Activated naive CD4-positive, alpha-beta T cell treated with anti-CD3 and anti-CD28 coated beads for 36 hours (primary cell): ENCODE results near the gene STAG3. TPM values are rescaled to one million over a fixed set of nuclear protein-coding genes. Genes with fewer than 3 reads are reported as not detected.
"Not testable (repeated sequence)": the region's sequence is repeated elsewhere in the genome, so short reads cannot be mapped to it uniquely, and the experiment has no call there.

Experiments
- CTCF ChIA-PET: fragments of 350-600 bp; sonication (Branson Sonifier 250); formaldehyde crosslinking; loops from one replicate; lab custom pipeline; 2021; ENCODE audit warnings: antibody characterized with exemption; lab: Charles Lee
- DNase-seq: peaks from one replicate; pipeline ENCODE4 v3.0.0-alpha.2; 2020
- H3K27ac Mint-ChIP-seq: one replicate; pipeline ENCODE4 v1.8.0; 2021; ENCODE audit warnings: mild to moderate bottlenecking, mixed read lengths
- H3K27me3 Mint-ChIP-seq: one replicate; pipeline ENCODE4 v1.8.0; 2021; ENCODE audit warnings: low read depth, mixed read lengths
- H3K36me3 Mint-ChIP-seq: one replicate; pipeline ENCODE4 v1.8.0; 2021; ENCODE audit warnings: low read depth, mixed read lengths
- H3K4me1 Mint-ChIP-seq: one replicate; pipeline ENCODE4 v1.8.0; 2021; ENCODE audit warnings: low read depth, mixed read lengths
- H3K4me3 Mint-ChIP-seq: one replicate; pipeline ENCODE4 v1.8.0; 2021; ENCODE audit warnings: mild to moderate bottlenecking, moderate library complexity, mixed read lengths
- H3K9me3 Mint-ChIP-seq: one replicate; pipeline ENCODE4 v1.8.0; 2021; ENCODE audit warnings: mixed read lengths
- intact Hi-C: fragments of 100-400 bp; cut with micrococcal nuclease; formaldehyde crosslinking; loops from one replicate; pipeline ENCODE4 v1.15.1; 2023
- total RNA-seq, 2 experiments: library from RNA; stranded (reverse); gene quantifications; one replicate each; pipeline ENCODE4 v1.2.3, GENCODE V29; 2021

Gene STAG3
- total RNA-seq, 2 experiments from 2014 or later = 38.4 to 41.0 TPM

DNA sequence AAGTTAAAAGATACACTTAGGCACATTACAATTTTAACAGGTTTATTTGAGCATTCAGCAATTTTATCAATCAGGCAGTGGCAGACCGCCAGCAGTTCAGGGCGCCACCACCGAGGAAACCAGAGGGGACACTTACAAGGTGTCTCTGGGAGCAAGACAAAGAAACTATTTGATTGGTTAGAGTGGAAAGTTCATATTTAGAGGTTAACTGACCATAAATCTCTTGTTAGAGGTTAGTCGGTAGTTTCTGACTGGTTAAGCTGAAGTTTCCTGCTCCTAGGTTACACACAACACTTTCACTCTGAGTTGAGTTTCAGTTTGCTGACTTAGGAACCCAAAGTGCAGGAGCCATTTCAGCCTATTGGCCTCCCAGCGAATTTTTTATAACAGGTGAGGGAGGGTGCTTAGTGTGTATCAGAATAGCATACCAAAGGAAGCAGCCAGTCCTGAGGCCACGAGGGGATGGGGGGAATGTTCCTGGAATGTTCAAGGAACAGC lies 31.2 kb downstream of the STAG3 start:
- H3K27me3 Mint-ChIP-seq = no peaks in the 10 kb centered on the region
- H3K36me3 Mint-ChIP-seq = peaks cover 9% of the 10 kb centered on the region
- H3K4me1 Mint-ChIP-seq = peaks cover 52% of the 10 kb centered on the region
- peak overlapping the region; percentile 92 for H3K27ac Mint-ChIP-seq
- DNase-seq = peak; percentile 78
- CTCF ChIA-PET = interaction anchor here (1.2 to 3.7 kb wide), 9 partner anchors 9 to 78 kb away, joined by 5 to 25 read pairs (median 7); no protein-coding TSS in a partner anchor
- intact Hi-C loops = loop anchor here (1.0 to 5.0 kb wide), 4 partner anchors 8 to 138 kb away; no protein-coding TSS in a partner anchor
- no peaks in the 10 kb centered on the region for H3K9me3 Mint-ChIP-seq
- peak overlapping the region; percentile 68 for H3K4me3 Mint-ChIP-seq

DNA sequence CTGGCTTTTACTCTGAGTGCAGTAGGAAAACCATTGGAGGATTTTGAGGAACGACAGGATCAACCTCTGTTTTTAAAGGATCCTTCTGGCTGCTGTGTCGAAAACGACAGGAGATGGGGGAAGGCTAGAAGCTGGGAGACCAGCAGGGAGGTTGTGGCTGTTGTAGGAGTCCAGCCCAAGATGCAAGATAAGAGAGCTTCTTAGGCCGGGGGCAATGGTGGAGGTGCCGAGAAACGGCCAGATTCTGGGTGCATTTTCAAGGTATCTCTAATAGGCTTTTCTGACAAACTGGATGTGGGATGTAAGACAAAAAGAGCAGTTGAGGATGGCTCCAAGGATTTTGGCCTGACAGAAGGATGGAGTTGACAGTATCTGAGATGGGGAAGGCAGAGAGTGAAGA lies 31.8 kb downstream of the STAG3 start:
- H3K9me3 Mint-ChIP-seq = no peaks in the 10 kb centered on the region
- intact Hi-C loops = loop anchor here (1.0 to 5.0 kb wide), 4 partner anchors 8 to 138 kb away; no protein-coding TSS in a partner anchor
- no peaks in the 10 kb centered on the region for H3K27me3 Mint-ChIP-seq
- CTCF ChIA-PET = interaction anchor here (1.6 to 3.7 kb wide), 7 partner anchors 8 to 78 kb away, joined by 5 to 25 read pairs (median 13); no protein-coding TSS in a partner anchor
- H3K27ac Mint-ChIP-seq = peak overlapping the region; percentile 87
- peaks cover 57% of the 10 kb centered on the region for H3K4me1 Mint-ChIP-seq
- peaks cover 9% of the 10 kb centered on the region for H3K36me3 Mint-ChIP-seq
- H3K4me3 Mint-ChIP-seq = peak overlapping the region; percentile 68
- no peak for DNase-seq

DNA sequence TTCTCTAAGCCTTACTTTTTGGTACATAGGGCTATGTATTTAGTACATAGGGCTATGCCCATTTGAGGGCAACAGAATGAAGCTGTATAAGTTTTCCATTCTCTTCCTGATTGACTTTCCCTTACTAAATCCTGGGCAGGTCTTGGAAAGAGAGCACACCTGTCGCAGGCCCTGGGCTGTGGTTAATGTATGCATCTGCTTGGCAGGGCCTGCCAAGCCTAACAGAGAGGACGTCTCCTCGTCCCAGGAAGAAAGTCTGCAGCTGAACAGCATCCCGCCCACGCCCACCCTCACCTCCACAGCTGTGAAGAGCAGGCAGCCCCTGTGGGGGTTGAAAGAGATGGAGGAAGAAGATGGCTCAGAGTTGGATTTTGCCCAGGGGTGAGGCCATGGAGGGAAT lies 33.1 kb downstream of the STAG3 start:
- CTCF ChIA-PET = interaction anchor here (0.7 to 3.7 kb wide), 13 partner anchors 7 to 197 kb away, joined by 3 to 25 read pairs (median 3); no protein-coding TSS in a partner anchor
- H3K9me3 Mint-ChIP-seq = no peaks in the 10 kb centered on the region
- intact Hi-C loops = loop anchor here (5.0 to 10.0 kb wide), 2 partner anchors 34 to 296 kb away; partner anchors contain the start of genes GPC2, STAG3 and TRIM4
- peak overlapping the region; percentile 95 for H3K27ac Mint-ChIP-seq
- no peaks in the 10 kb centered on the region for H3K27me3 Mint-ChIP-seq
- DNase-seq = peak; percentile 42
- peak overlapping the region; percentile 76 for H3K4me3 Mint-ChIP-seq
- H3K4me1 Mint-ChIP-seq = peaks cover 70% of the 10 kb centered on the region
- H3K36me3 Mint-ChIP-seq = peaks cover 9% of the 10 kb centered on the region

DNA sequence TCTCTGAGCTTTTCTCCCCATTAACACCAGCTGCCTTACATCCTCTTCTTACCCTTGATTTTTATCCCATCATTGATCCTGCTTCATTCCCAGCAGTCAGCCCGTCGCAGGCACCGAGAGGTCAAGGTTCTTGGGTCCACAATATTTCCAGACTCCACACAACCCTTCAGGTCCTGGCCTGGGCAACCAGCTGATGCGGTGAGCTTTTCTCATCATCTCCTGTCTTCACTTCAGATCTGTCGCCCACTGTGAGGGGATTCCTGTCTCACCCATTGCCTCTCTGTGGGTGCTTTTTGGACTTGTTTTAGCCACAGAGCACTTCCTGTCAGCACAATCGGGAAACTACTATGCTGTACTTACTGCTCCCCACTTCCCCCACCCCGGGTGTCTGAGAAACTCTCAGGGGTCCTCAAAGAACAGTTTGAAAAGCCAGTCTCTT lies 33.6 kb downstream of the STAG3 start:
- H3K9me3 Mint-ChIP-seq = no peaks in the 10 kb centered on the region
- intact Hi-C loops = loop anchor here (5.0 to 10.0 kb wide), 2 partner anchors 34 to 297 kb away; partner anchors contain the start of genes GPC2, STAG3 and TRIM4
- CTCF ChIA-PET = interaction anchor here (0.6 to 3.7 kb wide), 11 partner anchors 6 to 196 kb away, joined by 3 to 25 read pairs (median 3); no protein-coding TSS in a partner anchor
- DNase-seq = peak; percentile 81
- H3K27me3 Mint-ChIP-seq = no peaks in the 10 kb centered on the region
- H3K4me3 Mint-ChIP-seq = peak overlapping the region; percentile 76
- peaks cover 9% of the 10 kb centered on the region for H3K36me3 Mint-ChIP-seq
- H3K27ac Mint-ChIP-seq = peak overlapping the region; percentile 95
- peaks cover 74% of the 10 kb centered on the region for H3K4me1 Mint-ChIP-seq

DNA sequence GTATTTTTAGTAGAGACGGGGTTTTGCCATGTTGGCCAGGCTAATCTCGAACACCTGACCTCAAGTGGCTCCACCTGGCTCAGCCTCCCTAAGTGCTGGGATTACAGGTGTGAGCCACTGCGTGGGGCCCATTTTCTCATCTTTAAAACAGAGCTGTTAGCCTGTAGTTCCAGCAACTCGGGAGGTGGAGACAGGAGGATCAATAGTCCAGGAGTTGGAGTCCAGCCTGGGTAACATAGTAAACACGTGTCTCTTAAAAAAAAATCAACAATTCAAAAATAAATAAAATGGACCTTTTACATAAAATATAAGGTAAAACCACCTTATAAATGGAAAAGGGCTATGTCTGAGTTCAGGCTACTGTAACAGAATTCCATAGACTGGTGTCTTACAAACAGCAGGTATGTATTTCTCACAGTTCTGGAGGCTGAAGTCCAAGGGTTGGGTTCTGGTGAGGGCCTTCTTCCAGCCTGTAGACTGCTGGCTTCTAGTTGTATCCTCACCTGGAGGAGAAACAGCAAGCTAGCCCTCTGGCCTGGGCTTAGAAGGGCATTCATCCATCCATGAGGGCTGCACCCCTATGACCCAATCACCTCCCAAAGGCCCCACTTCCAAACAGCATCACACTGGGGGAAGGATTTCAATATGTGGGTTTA lies 35.0 kb downstream of the STAG3 start:
- H3K27ac Mint-ChIP-seq = peak overlapping the region; percentile 69
- peaks cover 9% of the 10 kb centered on the region for H3K36me3 Mint-ChIP-seq
- H3K4me3 Mint-ChIP-seq = peak overlapping the region; percentile 3
- intact Hi-C loops = loop anchor here (5.0 to 10.0 kb wide), 2 partner anchors 35 to 298 kb away; partner anchors contain the start of genes GPC2, STAG3 and TRIM4
- CTCF ChIA-PET = interaction anchor here (0.6 to 1.7 kb wide), 3 partner anchors 20 to 753 kb away, joined by 3 to 5 read pairs (median 3); no protein-coding TSS in a partner anchor
- no peaks in the 10 kb centered on the region for H3K27me3 Mint-ChIP-seq
- H3K9me3 Mint-ChIP-seq = no peaks in the 10 kb centered on the region
- DNase-seq = no peak
- H3K4me1 Mint-ChIP-seq = peaks cover 85% of the 10 kb centered on the region

DNA sequence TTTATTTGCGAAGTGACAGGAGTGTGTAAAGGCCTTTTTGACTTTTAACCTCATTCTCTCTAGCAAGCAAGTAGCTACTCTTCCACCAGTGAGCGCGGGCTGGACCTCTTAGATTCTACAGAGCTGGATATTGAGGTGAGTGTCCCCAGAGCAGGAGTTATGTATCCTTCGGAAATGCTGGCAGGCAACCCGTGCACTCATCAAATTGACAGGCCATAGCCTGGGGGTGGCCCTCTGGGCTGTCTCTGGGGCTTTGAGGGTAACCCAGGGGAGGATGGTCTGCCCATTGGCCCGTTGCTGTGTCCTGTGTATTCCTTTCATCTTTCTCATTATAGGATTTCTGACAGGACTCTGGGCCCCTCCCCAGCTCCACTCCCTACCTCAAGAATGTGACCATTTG lies 36.0 kb downstream of the STAG3 start:
- Mint-ChIP-seq H3K27ac (peak overlapping the region; percentile 59), H3K4me3 (no peak overlapping the region), H3K9me3 (no peaks in the 10 kb centered on the region), H3K4me1 (peaks cover 82% of the 10 kb centered on the region), H3K27me3 (no peaks in the 10 kb centered on the region), H3K36me3 (peaks cover 12% of the 10 kb centered on the region)
- CTCF ChIA-PET = interaction anchor here (1.7 kb wide), 1 partner anchor 82 kb away, joined by 5 read pairs; no protein-coding TSS in a partner anchor
- DNase-seq = no peak
- intact Hi-C loops = loop anchor here (5.0 to 10.0 kb wide), 2 partner anchors 36 to 299 kb away; partner anchors contain the start of genes GPC2, STAG3 and TRIM4

DNA sequence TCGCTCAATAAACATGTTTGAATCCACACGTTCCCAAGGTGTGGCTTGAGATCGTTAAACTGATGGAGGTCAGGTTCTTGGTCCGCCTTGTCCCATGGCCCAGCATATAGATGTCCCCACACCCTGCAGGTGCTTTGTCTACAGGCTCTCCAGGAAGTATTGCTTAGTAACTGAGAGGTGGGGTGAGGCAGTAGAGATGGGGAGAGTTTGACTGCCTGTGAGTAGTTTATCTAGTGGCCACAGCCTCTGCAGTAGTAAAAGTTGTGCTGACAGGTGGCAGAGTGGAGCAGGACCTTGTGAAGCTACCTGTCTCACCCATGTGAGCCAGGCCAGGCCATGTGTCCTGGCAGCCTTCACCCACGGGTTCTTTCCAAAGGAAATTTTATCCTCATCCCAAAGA lies 36.6 kb downstream of the STAG3 start:
- H3K27me3 Mint-ChIP-seq, H3K9me3 Mint-ChIP-seq, CTCF ChIA-PET, H3K4me3 Mint-ChIP-seq: not testable (repeated sequence)
- DNase-seq = peak; percentile 52
- Mint-ChIP-seq H3K4me1 (peaks cover 82% of the 10 kb centered on the region), H3K27ac (peak overlapping the region; percentile 70), H3K36me3 (peaks cover 16% of the 10 kb centered on the region)
- intact Hi-C loops = loop anchor here (5.0 to 10.0 kb wide), 2 partner anchors 37 to 300 kb away; partner anchors contain the start of genes GPC2, STAG3 and TRIM4

DNA sequence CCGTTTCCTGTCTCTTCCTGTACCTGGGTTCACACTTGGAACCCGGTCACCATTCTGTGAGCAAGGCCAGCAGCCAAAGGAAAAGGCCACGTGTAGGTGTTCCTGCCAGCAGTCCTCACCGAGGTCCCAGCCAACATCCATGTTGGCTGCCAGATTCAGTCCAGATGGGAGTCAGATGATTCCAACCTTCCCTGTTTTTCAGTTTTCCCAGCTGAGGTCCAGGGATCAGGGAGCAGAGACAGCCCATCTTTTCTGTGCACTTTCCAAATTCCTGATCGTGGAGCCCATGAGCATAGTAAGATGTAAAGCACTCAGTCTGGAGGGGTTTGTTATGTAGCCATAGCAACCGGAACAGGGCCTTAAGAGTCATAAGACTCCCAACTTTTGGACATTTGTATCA lies 38.2 kb downstream of the STAG3 start:
- Mint-ChIP-seq H3K36me3 (peaks cover 25% of the 10 kb centered on the region), H3K4me1 (peaks cover 67% of the 10 kb centered on the region), H3K27ac (peak overlapping the region; percentile 8), H3K27me3 (no peaks in the 10 kb centered on the region), H3K9me3 (no peaks in the 10 kb centered on the region), H3K4me3 (no peak overlapping the region)
- no peak for DNase-seq
- intact Hi-C loops = loop anchor here (10.0 kb wide), 1 partner anchor 301 kb away; the partner anchor contains the start of gene TRIM4
- CTCF ChIA-PET = interaction anchor here (0.6 to 4.5 kb wide), 5 partner anchors 14 to 83 kb away, joined by 3 to 41 read pairs (median 12); partner anchors contain the start of gene GAL3ST4

DNA sequence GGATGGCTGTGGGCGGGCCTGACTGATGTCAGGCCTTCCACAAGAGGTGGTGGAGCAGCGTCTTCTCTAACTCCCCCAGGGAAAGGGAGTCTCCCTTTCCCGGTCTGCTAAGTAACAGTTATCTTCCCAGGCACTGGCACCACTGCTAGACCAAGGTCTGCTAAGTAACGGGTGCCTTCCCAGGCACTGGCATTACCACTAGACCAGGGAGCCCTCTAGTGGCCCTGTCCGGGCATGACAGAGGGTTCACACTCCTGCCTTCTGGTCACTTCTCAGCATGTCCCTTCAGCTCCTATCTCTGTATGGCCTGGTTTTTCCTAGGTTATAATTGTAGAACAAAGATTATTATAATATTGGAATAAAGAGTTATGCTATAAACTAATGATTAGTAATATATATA lies 40.2 kb downstream of the STAG3 start:
- CTCF ChIA-PET = interaction anchor here (0.6 to 4.5 kb wide), 18 partner anchors 9 to 94 kb away, joined by 3 to 41 read pairs (median 6); partner anchors contain the start of gene GAL3ST4
- DNase-seq = peak; percentile 94
- H3K27me3 Mint-ChIP-seq, H3K4me3 Mint-ChIP-seq, H3K9me3 Mint-ChIP-seq: not testable (repeated sequence)
- Mint-ChIP-seq H3K4me1 (peaks cover 62% of the 10 kb centered on the region), H3K36me3 (peaks cover 40% of the 10 kb centered on the region), H3K27ac (peak overlapping the region; percentile 96)
- intact Hi-C loops = loop anchor here (1.0 to 10.0 kb wide), 3 partner anchors 9 to 303 kb away; partner anchors contain the start of gene TRIM4

DNA sequence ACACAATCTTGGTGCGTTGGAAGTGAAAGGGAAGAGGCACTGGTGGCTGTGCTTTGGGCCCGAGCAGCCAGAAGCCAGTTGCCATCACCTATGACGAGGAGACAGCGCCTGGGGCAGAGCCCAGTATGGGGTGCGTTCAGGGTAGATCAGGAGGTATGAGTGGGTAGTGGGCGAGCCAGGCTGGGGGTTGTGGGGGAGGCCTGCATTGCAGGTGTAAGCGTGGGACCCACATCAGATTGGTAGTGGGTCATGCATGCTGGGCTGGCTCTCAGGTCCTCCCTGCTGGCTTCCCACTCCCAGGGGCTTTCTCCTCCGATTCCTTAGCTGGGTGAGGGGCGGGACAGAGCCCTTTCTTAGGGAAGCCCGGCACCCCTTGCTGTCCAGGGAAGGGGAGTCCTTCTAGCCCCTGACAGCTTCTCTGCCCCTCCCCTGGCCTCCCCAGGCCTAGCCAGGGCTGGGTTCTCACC lies 41.6 kb downstream of the STAG3 start:
- CTCF ChIA-PET = interaction anchor here (1.1 to 3.9 kb wide), 4 partner anchors 62 to 86 kb away, joined by 3 to 41 read pairs (median 7); no protein-coding TSS in a partner anchor
- intact Hi-C loops = loop anchor here (10.0 kb wide), 1 partner anchor 305 kb away; the partner anchor contains the start of gene TRIM4
- Mint-ChIP-seq H3K27me3 (no peaks in the 10 kb centered on the region), H3K4me3 (peak overlapping the region; percentile 97), H3K27ac (peak overlapping the region; percentile 98), H3K4me1 (peaks cover 64% of the 10 kb centered on the region), H3K9me3 (no peaks in the 10 kb centered on the region), H3K36me3 (peaks cover 52% of the 10 kb centered on the region)
- DNase-seq = peak; percentile 61

DNA sequence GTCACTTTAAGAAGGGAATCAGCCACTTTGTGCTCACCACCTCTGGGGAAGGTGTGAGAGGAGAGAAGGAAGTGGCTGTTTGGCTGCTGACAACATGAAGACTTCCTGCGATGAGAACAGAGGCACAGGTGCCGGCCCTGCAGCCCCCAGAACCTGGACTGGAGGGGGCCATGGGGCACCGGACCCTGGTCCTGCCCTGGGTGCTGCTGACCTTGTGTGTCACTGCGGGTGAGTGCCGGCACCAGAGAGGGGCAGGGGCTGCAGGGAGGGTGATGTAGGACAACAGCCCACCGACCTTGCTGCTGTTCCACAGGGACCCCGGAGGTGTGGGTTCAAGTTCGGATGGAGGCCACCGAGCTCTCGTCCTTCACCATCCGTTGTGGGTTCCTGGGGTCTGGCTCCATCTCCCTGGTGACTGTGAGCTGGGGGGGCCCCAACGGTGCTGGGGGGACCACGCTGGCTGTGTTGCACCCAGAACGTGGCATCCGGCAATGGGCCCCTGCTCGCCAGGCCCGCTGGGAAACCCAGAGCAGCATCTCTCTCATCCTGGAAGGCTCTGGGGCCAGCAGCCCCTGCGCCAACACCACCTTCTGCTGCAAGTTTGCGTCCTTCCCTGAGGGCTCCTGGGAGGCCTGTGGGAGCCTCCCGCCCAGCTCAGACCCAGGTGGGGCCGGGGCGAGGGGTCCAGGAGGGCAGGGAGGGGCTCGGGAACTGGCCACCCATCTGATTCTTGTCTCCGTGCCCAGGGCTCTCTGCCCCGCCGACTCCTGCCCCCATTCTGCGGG lies 42.3 kb downstream of the STAG3 start, which contains the start of gene PVRIG:
Gene PVRIG (plus strand): TSS at position 149 of the 785 bp plus-strand sequence. CDS start 22 bp downstream, at position 171.
- H3K9me3 Mint-ChIP-seq, H3K27me3 Mint-ChIP-seq: not testable (repeated sequence)
- Mint-ChIP-seq H3K36me3 (peaks cover 56% of the 10 kb centered on the region), H3K27ac (peak within 1 kb of the TSS; percentile 98), H3K4me3 (peak within 1 kb of the TSS; percentile 97), H3K4me1 (peaks cover 64% of the 10 kb centered on the region)
- intact Hi-C loops = loop anchor here (5.0 to 10.0 kb wide), 2 partner anchors 52 to 305 kb away; partner anchors contain the start of gene TRIM4
- DNase-seq = peak; percentile 75
- CTCF ChIA-PET = interaction anchor here (1.7 to 3.9 kb wide), 3 partner anchors 30 to 87 kb away, joined by 3 to 41 read pairs (median 4); no protein-coding TSS in a partner anchor
